SU-DHL-6 (cell line): ENCODE results near the gene SLC66A1.

ENCODE experiments used
- CTCF ChIP-seq: fragments of 200-600 bp; sonication (generic); IDR thresholded peaks from one replicate; pipeline ENCODE4 v1.5.1; 2017; ENCODE audit warnings: antibody characterized with exemption, mild to moderate bottlenecking, low read length, moderate library complexity; ENCODE audit not compliant: insufficient read depth, poor library complexity, severe bottlenecking
- EZH2phosphoT487 ChIP-seq: fragments of 200-600 bp; sonication (generic), shearing (Covaris generic); conservative IDR thresholded peaks from 2 replicates; pipeline ENCODE4 v1.6.1; 2018; ENCODE audit warnings: mild to moderate bottlenecking, antibody characterized with exemption, low read length, moderate library complexity, mixed read lengths

- TF ChIP-seq CTCF (no peak), EZH2phosphoT487 (no peak)
These were observed 32.7 kb downstream of the SLC66A1 start for GRCh38 chr1:19344831-19345230.
